HepG2 (cell line): ENCODE data around the gene DUSP23. TPM values are rescaled to one million over a fixed set of nuclear protein-coding genes. Genes with fewer than 3 reads are reported as not detected.

Experiments used
- ATAC-seq: fragments of 200-7000 bp; cut with Tn5 transposase; 3 replicates; pipeline ENCODE4 v1.9.1; 2020; ENCODE audit warnings: mild to moderate bottlenecking, moderate library complexity
- BruUV-seq: library from RNA; stranded (reverse); fragments of 400-500 nt; replicated peaks from 2 replicates; lab custom pipeline; 2021; lab: Mats Ljungman, UMichigan
- CTCF ChIA-PET: fragments of 300-600 bp; formaldehyde crosslinking; extraction: SDS; loops from one replicate; lab custom pipeline; 2021; ENCODE audit warnings: low total read pairs, inconsistent platforms, low intra/inter-chr PET ratio; lab: Yijun Ruan, JAX
- POLR2A ChIA-PET: fragments of 350-600 bp; sonication (Branson Sonifier 250); formaldehyde crosslinking; loops from one replicate; lab custom pipeline; 2020; ENCODE audit warnings: antibody characterized with exemption, inconsistent platforms; lab: Yijun Ruan, JAX
- DNase-seq: peaks from one replicate; pipeline ENCODE4 v3.0.0-alpha.2; 2015; ENCODE audit warnings: low spot score
- FAIRE-seq: peaks from 3 replicates; lab custom pipeline; 2011; peaks lifted over from hg19 to GRCh38; lab: Jason Lieb, UNC
- H2AFZ ChIP-seq: one replicate; pipeline ENCODE4 v1.6.1; 2011; ENCODE audit warnings: low read length, inconsistent platforms
- H3K27ac ChIP-seq: fragments of 300-600 bp; 3 replicates; pipeline ENCODE4 v1.8.0; 2011; ENCODE audit warnings: mixed run types, mild to moderate bottlenecking, mixed read lengths, low read length, inconsistent platforms; ENCODE audit not compliant: insufficient read depth; ENCODE audit errors: extremely low read length
- H3K27me3 ChIP-seq, 2 experiments: fragments of 200-600 bp in 1 of 2; 2 replicates in 1 of 2; 3 replicates in 1 of 2; pipeline versions ENCODE4 v1.6.0 to v1.8.0; 2011; ENCODE audit warnings: low read length in 2 of 2, mild to moderate bottlenecking in 2 of 2, moderate library complexity in 2 of 2, inconsistent platforms in 1 of 2; ENCODE audit not compliant: insufficient read depth in 2 of 2, control insufficient read depth in 1 of 2
- H3K36me3 ChIP-seq, 2 experiments: fragments of 200-600 bp in 1 of 2; replicated peaks in 1 of 2; 2 replicates in 1 of 2; 3 replicates in 1 of 2; pipeline versions ENCODE4 v1.5.1 to v1.8.0; 2011; ENCODE audit warnings: low read length in 2 of 2, inconsistent platforms in 1 of 2; ENCODE audit not compliant: insufficient read depth in 2 of 2, control insufficient read depth in 1 of 2
- H3K4me1 ChIP-seq: 2 replicates; pipeline ENCODE4 v1.5.1; 2012; ENCODE audit warnings: low read length, inconsistent platforms; ENCODE audit not compliant: insufficient read depth
- H3K4me2 ChIP-seq: 2 replicates; pipeline ENCODE4 v1.6.0; 2011; ENCODE audit warnings: low read depth, low read length, inconsistent platforms
- H3K4me3 ChIP-seq, 3 experiments: fragments of 200-600 bp in 1 of 3; sonication (generic), shearing (Covaris generic) in 1 of 3; replicated peaks in 1 of 3; 2 replicates each; pipeline ENCODE4 v1.5.1; 2011 to 2016; ENCODE audit warnings: low read length in 3 of 3, inconsistent platforms in 2 of 3, low read depth in 2 of 3, mild to moderate bottlenecking in 2 of 3, control low read depth in 1 of 3, mixed read lengths in 1 of 3; ENCODE audit not compliant: insufficient read depth in 1 of 3
- H3K79me2 ChIP-seq: one replicate; pipeline ENCODE4 v1.6.1; 2011; ENCODE audit warnings: low read length, inconsistent platforms; ENCODE audit not compliant: insufficient read depth
- H3K9ac ChIP-seq: 2 replicates; pipeline ENCODE4 v1.6.0; 2011; ENCODE audit warnings: mild to moderate bottlenecking, low read depth, low read length, inconsistent platforms; ENCODE audit not compliant: insufficient read depth
- H3K9me3 ChIP-seq: 2 replicates; pipeline ENCODE4 v1.5.1; 2012; ENCODE audit warnings: mild to moderate bottlenecking, low read length
- H4K20me1 ChIP-seq: 2 replicates; pipeline ENCODE4 v1.6.0; 2011; ENCODE audit warnings: inconsistent platforms, mild to moderate bottlenecking, low read length, moderate library complexity; ENCODE audit not compliant: insufficient read depth
- JUND ChIP-seq: sonication (generic); formaldehyde crosslinking; IDR thresholded peaks from 2 replicates; pipeline ENCODE4 v1.8.0; 2022; ENCODE audit warnings: mild to moderate bottlenecking, missing genetic modification reagents
- MTF1 ChIP-seq: sonication (generic); formaldehyde crosslinking; IDR thresholded peaks from 2 replicates; pipeline ENCODE4 v1.5.0; 2020; ENCODE audit warnings: missing genetic modification reagents
- MXI1 ChIP-seq: IDR thresholded peaks from 3 replicates; pipeline ENCODE4 v1.6.1; 2012; ENCODE audit warnings: low read depth, low read length, inconsistent platforms, borderline replicate concordance
- PHF5A ChIP-seq: IDR thresholded peaks from one replicate; pipeline ENCODE4 v1.6.1; 2018; ENCODE audit warnings: low read depth, missing genetic modification reagents; ENCODE audit not compliant: unreplicated experiment
- PPARG ChIP-seq: conservative IDR thresholded peaks from 2 replicates; pipeline ENCODE4 v1.6.1; 2016; ENCODE audit warnings: missing biosample characterization, missing genetic modification reagents
- RFX5 ChIP-seq: IDR thresholded peaks from 2 replicates; pipeline ENCODE4 v1.6.1; 2011; ENCODE audit warnings: low read depth, low read length, improper control_type of control experiment
- RFXAP ChIP-seq: sonication (generic); formaldehyde crosslinking; IDR thresholded peaks from 2 replicates; pipeline ENCODE4 v1.4.0; 2020; ENCODE audit warnings: missing genetic modification reagents, borderline replicate concordance
- SATB2 ChIP-seq: sonication (generic); formaldehyde crosslinking; IDR thresholded peaks from 2 replicates; pipeline ENCODE4 v1.5.0; 2020; ENCODE audit warnings: missing genetic modification reagents
- TCF7L2 ChIP-seq: IDR thresholded peaks from 2 replicates; pipeline ENCODE4 v1.6.1; 2011; ENCODE audit warnings: mild to moderate bottlenecking, low read depth, low read length, moderate library complexity
- ZFP37 ChIP-seq: sonication (generic); formaldehyde crosslinking; IDR thresholded peaks from 2 replicates; pipeline ENCODE4 v1.4.0; 2020; ENCODE audit warnings: missing genetic modification reagents, borderline replicate concordance
- ZFY ChIP-seq: sonication (generic); formaldehyde crosslinking; IDR thresholded peaks from 2 replicates; pipeline ENCODE4 v1.4.0; 2020; ENCODE audit warnings: missing genetic modification reagents
- ZNF256 ChIP-seq: sonication (generic); formaldehyde crosslinking; conservative IDR thresholded peaks from 2 replicates; pipeline ENCODE4 v1.4.0; 2020; ENCODE audit warnings: missing genetic modification reagents
- ZNF724P ChIP-seq: sonication (generic); formaldehyde crosslinking; IDR thresholded peaks from 2 replicates; pipeline ENCODE4 v1.8.0; 2022; ENCODE audit warnings: missing genetic modification reagents, borderline replicate concordance
- ZNF839 ChIP-seq: sonication (generic); formaldehyde crosslinking; IDR thresholded peaks from 2 replicates; pipeline ENCODE4 v1.4.0; 2020; ENCODE audit warnings: missing genetic modification reagents, mild to moderate bottlenecking, borderline replicate concordance
- WGBS: methylation state at CpG from one replicate; pipeline ENCODE4 v1.1.6; 2017; ENCODE audit warnings: low lambda C conversion rate; 5-methylcytosine and 5-hydroxymethylcytosine counted together
- in situ Hi-C: cut with HindIII; loops from 2 replicates; pipeline ENCODE4 v1.10.0; 2017; ENCODE audit warnings: low pct_unique_long_range_greater_than_20kb; ENCODE audit not compliant: extremely low pct_ligation_motif_present
- intact Hi-C: fragments of 100-400 bp; cut with micrococcal nuclease; formaldehyde crosslinking; loops from one replicate; pipeline ENCODE4 v1.10.0; 2022; ENCODE audit not compliant: unreplicated experiment
- polyA plus RNA-seq, 8 experiments: library from polyadenylated mRNA; depleted of rRNA in 3 of 8; stranded (reverse) in 7 of 8; unstranded in 1 of 8; fragments of >200 nt; fragmentation: Illumina TruSeq in 4 of 8; extraction: Trizol in 4 of 8; gene quantifications; 2 replicates each; pipeline versions ENCODE4 v1.2.1 to v1.2.3, GENCODE V29; 2011 to 2016; ENCODE audit warnings: low read depth in 4 of 8, missing spikeins in 1 of 8, mixed read lengths in 1 of 8; ENCODE audit not compliant: insufficient read depth in 1 of 8
- total RNA-seq, 5 experiments: library from RNA; depleted of rRNA; stranded (reverse); fragments of >200 nt; fragmentation: Illumina TruSeq; extraction: Trizol; gene quantifications; 2 replicates each; pipeline ENCODE4 v1.2.3, GENCODE V29; 2016; ENCODE audit warnings: low read depth in 1 of 5
- TF ChIP-seq, protein P1 (sequence below): sonication (generic); formaldehyde crosslinking; conservative IDR thresholded peaks from 2 replicates; pipeline ENCODE4 v1.4.0; 2020; ENCODE audit warnings: missing genetic modification reagents

The DUSP23 gene
- total and polyA plus RNA-seq, 2 of the 13 experiments (the other 11 are each of a cell fraction or from before 2014, with no cell fraction given) = not detected

- no peak for DNase-seq
- Histone ChIP-seq H3K79me2 (no peaks in the 10 kb centered on the region), H3K9me3 (no peaks in the 10 kb centered on the region), H3K4me2 (no peak overlapping the region), H3K9ac (no peak overlapping the region), H3K4me1 (no peaks in the 10 kb centered on the region), H4K20me1 (no peaks in the 10 kb centered on the region), H3K27ac (no peak overlapping the region), H3K4me3 (no peak overlapping the region), H3K36me3 (no peaks in the 10 kb centered on the region), H3K27me3 (no peaks in the 10 kb centered on the region), H2AFZ (no peak overlapping the region)
- FAIRE-seq = no peak
- TF ChIP-seq ZFP37 = no peak
- TF ChIP-seq ZNF256 (CRISPR knock-in tag) = no peak
- no peak for TF ChIP-seq TCF7L2
- no peak for TF ChIP-seq MXI1
- TF ChIP-seq ZNF724P (CRISPR knock-in tag) = no peak
- no peak for TF ChIP-seq MTF1 (CRISPR knock-in tag)
- TF ChIP-seq SATB2 (CRISPR knock-in tag) = no peak
- TF ChIP-seq RFX5 = no peak
- TF ChIP-seq ZFY (CRISPR knock-in tag) = no peak
- no peak for TF ChIP-seq JUND (CRISPR knock-in tag)
- no peak for TF ChIP-seq RFXAP
- TF ChIP-seq PPARG (CRISPR knock-in tag) = no peak
- no peak for TF ChIP-seq PHF5A (CRISPR knock-in tag)
- TF ChIP-seq ZNF839 (CRISPR knock-in tag) = no peak
- TF ChIP-seq, protein P1, sequence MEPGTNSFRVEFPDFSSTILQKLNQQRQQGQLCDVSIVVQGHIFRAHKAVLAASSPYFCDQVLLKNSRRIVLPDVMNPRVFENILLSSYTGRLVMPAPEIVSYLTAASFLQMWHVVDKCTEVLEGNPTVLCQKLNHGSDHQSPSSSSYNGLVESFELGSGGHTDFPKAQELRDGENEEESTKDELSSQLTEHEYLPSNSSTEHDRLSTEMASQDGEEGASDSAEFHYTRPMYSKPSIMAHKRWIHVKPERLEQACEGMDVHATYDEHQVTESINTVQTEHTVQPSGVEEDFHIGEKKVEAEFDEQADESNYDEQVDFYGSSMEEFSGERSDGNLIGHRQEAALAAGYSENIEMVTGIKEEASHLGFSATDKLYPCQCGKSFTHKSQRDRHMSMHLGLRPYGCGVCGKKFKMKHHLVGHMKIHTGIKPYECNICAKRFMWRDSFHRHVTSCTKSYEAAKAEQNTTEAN = no peak
- BruUV-seq = no TSS peak
- ChIA-PET CTCF (no interaction called here), POLR2A (no interaction called here)
- ATAC-seq = no peak
- WGBS = under 1% methylated on average over 4 of the region's 4 CpGs
- in situ Hi-C loops (no loop called here), intact Hi-C loops (no loop called here)
These were observed 27.4 kb upstream of the DUSP23 start for GRCh38 chr1:159753386-159753785.
